Adrenal gland (tissue), 5 donors: ENCODE measurements around the gene CFAP58.

Source experiments
- CTCF ChIP-seq, 6 experiments: fragments of 450-650 bp in 4 of 6; fragments of 200-600 bp in 2 of 6; sonication (generic) in 1 of 6; IDR thresholded peaks; 1 replicate in 5 of 6; 2 replicates in 1 of 6; pipeline versions ENCODE4 v1.5.1 to v1.8.0; 2016 to 2021; ENCODE audit warnings: antibody characterized with exemption in 6 of 6, mild to moderate bottlenecking in 2 of 6, moderate library complexity in 1 of 6
- POLR2A ChIP-seq, 2 donors: fragments of 450-650 bp; IDR thresholded peaks; one replicate each; pipeline ENCODE4 v1.6.1; 2017; ENCODE audit warnings: antibody characterized with exemption in 2 of 2, mild to moderate bottlenecking in 2 of 2, moderate library complexity in 1 of 2
- donor health status: DM: no; HTN: no; CAD: no.

GRCh38 chr10:104450490-104450889 is 96.9 kb downstream of the CFAP58 start:
- TF ChIP-seq CTCF (IDR thresholded peaks at IDR 0.05) (no peak), POLR2A (IDR thresholded peaks at IDR 0.05) (no peak)
